Measurements from ENCODE around the gene ATF3. TPM values are rescaled to one million over a fixed set of nuclear protein-coding genes. Genes with fewer than 3 reads are reported as not detected.
A peak's percentile ranks its signal among the peaks of the same experiment; 100 is the strongest.

ATF3 gene
- polyA plus RNA-seq, 3 donors, result 10.4 to 227 (median 13.3) TPM

- no peaks in the 10 kb centered on the region for H3K36me3 ChIP-seq (replicated peaks in 1 of 2; ENCODE audit: control insufficient read depth in 1 of 2, insufficient read depth in 2 of 2, low read length in 2 of 2)
- H3K9me3 ChIP-seq (replicated peaks in 1 of 2; ENCODE audit: control insufficient read depth in 1 of 2, insufficient read depth in 1 of 2, low read length in 2 of 2), result no peaks in the 10 kb centered on the region
- H3K9me3 Mint-ChIP-seq, result no peaks in the 10 kb centered on the region
- H3K27ac Mint-ChIP-seq, result no peak overlapping the region
- DNase-seq, result peak; percentile 90 to 95 (median 92)
- H3K27ac ChIP-seq (ENCODE audit: low read depth in 1 of 2, low read length in 2 of 2), result no peak overlapping the region
- no peak overlapping the region for H3K9ac ChIP-seq (ENCODE audit: insufficient read depth, low read length, poor library complexity, severe bottlenecking)
- 54% methylated on average over 11 of the region's 16 CpGs for WGBS (ENCODE audit: insufficient coverage)
- H3K4me1 Mint-ChIP-seq, result peaks cover 14% of the 10 kb centered on the region
- H3K27me3 ChIP-seq (ENCODE audit: control insufficient read depth in 2 of 2, insufficient read depth in 2 of 2, low read length in 2 of 2), result no peaks in the 10 kb centered on the region
- intact Hi-C loops (cut with micrococcal nuclease), result loop anchor here (5.0 kb wide), 2 partner anchors 37 to 153 kb away; no protein-coding TSS in a partner anchor
- H3K4me3 ChIP-seq (replicated peaks in 1 of 3; ENCODE audit: low read depth in 2 of 3, low read length in 3 of 3), result no peak overlapping the region
- peaks cover 2 to 12% (median 3%) of the 10 kb centered on the region in 3 donors for H3K27me3 Mint-ChIP-seq (ENCODE audit: low read depth in 3 of 3)
- no peaks in the 10 kb centered on the region for H3K36me3 Mint-ChIP-seq
- H3K4me1 ChIP-seq (ENCODE audit: control insufficient read depth in 1 of 2, insufficient read depth in 2 of 2, low read length in 2 of 2), result peaks cover 18 to 23% of the 10 kb centered on the region in 2 donors
- H3K4me3 Mint-ChIP-seq, result no peak overlapping the region
- H3K4me2 ChIP-seq (replicated peaks; ENCODE audit: extremely low read depth, low read length, poor library complexity, severe bottlenecking), result peak overlapping the region; percentile 33
- TF ChIP-seq CTCF (IDR thresholded peaks at IDR 0.05), result peak; percentile 95
- no peaks in the 10 kb centered on the region for H3K79me2 ChIP-seq (ENCODE audit: insufficient read depth, low read length)
- H2AFZ ChIP-seq (ENCODE audit: insufficient read depth, low read depth, low read length, poor library complexity, severe bottlenecking), result no peak overlapping the region
- no peaks in the 10 kb centered on the region for H4K20me1 ChIP-seq (ENCODE audit: insufficient read depth, low read length)
Measured at GRCh38 chr1:212630158-212630900, 21.8 kb downstream of the ATF3 start.

GRCh38 chr1:212633161-212633560, 24.6 kb downstream of the ATF3 start:
- no peaks in the 10 kb centered on the region for H3K9me3 ChIP-seq (replicated peaks in 1 of 2; ENCODE audit: control insufficient read depth in 1 of 2, insufficient read depth in 1 of 2, low read length in 2 of 2)
- H3K27ac Mint-ChIP-seq, result peak overlapping the region in 1 of 7 donors; percentile 6
- no peaks in the 10 kb centered on the region for H3K36me3 Mint-ChIP-seq
- no peaks in the 10 kb centered on the region for H4K20me1 ChIP-seq (ENCODE audit: insufficient read depth, low read length)
- no peak overlapping the region for H3K4me3 Mint-ChIP-seq
- DNase-seq, result peak in 2 of 3 donors; percentile 30 to 54
- no peak overlapping the region for H3K4me2 ChIP-seq (replicated peaks; ENCODE audit: extremely low read depth, low read length, poor library complexity, severe bottlenecking)
- no peaks in the 10 kb centered on the region for H3K36me3 ChIP-seq (replicated peaks in 1 of 2; ENCODE audit: control insufficient read depth in 1 of 2, insufficient read depth in 2 of 2, low read length in 2 of 2)
- H3K4me1 Mint-ChIP-seq, result peaks cover 41% of the 10 kb centered on the region
- no peaks in the 10 kb centered on the region for H3K27me3 ChIP-seq (ENCODE audit: control insufficient read depth in 2 of 2, insufficient read depth in 2 of 2, low read length in 2 of 2)
- H2AFZ ChIP-seq (ENCODE audit: insufficient read depth, low read depth, low read length, poor library complexity, severe bottlenecking), result no peak overlapping the region
- TF ChIP-seq CTCF (IDR thresholded peaks at IDR 0.05), result no peak
- no CpG with 5 or more reads among the region's 4 CpGs for WGBS (ENCODE audit: insufficient coverage)
- H3K79me2 ChIP-seq (ENCODE audit: insufficient read depth, low read length), result no peaks in the 10 kb centered on the region
- H3K4me1 ChIP-seq (ENCODE audit: control insufficient read depth in 1 of 2, insufficient read depth in 2 of 2, low read length in 2 of 2), result peaks cover 46 to 49% of the 10 kb centered on the region in 2 donors
- no peak overlapping the region for H3K27ac ChIP-seq (ENCODE audit: low read depth in 1 of 2, low read length in 2 of 2)
- H3K9ac ChIP-seq (ENCODE audit: insufficient read depth, low read length, poor library complexity, severe bottlenecking), result no peak overlapping the region
- H3K27me3 Mint-ChIP-seq (ENCODE audit: low read depth in 3 of 3), result peaks cover 0 to 3% (median 1%) of the 10 kb centered on the region in 3 donors
- no peaks in the 10 kb centered on the region for H3K9me3 Mint-ChIP-seq
- intact Hi-C loops (cut with micrococcal nuclease), result loop anchor here (5.0 kb wide), 2 partner anchors 34 to 156 kb away; no protein-coding TSS in a partner anchor
- H3K4me3 ChIP-seq (replicated peaks in 1 of 3; ENCODE audit: low read depth in 2 of 3, low read length in 3 of 3), result no peak overlapping the region
